Lung microvascular endothelial cell (primary cell): ENCODE measurements around the gene HSD17B8. TPM values are rescaled to one million over a fixed set of nuclear protein-coding genes. Genes with fewer than 3 reads are reported as not detected.

Source experiments
- DNase-seq, 2 donors: peaks; one replicate each; pipeline versions ENCODE4 v3.0.0 to v3.0.0-alpha.2; 2010; ENCODE audit warnings: low read depth in 2 of 2
- total RNA-seq: library from RNA; depleted of rRNA; stranded (reverse); fragments of >200 nt; gene quantifications from 2 replicates; pipeline ENCODE4 v1.2.1, GENCODE V29; 2014

HSD17B8 gene
- total RNA-seq, 1 donor from 2014 or later = 8.5 TPM

DNA sequence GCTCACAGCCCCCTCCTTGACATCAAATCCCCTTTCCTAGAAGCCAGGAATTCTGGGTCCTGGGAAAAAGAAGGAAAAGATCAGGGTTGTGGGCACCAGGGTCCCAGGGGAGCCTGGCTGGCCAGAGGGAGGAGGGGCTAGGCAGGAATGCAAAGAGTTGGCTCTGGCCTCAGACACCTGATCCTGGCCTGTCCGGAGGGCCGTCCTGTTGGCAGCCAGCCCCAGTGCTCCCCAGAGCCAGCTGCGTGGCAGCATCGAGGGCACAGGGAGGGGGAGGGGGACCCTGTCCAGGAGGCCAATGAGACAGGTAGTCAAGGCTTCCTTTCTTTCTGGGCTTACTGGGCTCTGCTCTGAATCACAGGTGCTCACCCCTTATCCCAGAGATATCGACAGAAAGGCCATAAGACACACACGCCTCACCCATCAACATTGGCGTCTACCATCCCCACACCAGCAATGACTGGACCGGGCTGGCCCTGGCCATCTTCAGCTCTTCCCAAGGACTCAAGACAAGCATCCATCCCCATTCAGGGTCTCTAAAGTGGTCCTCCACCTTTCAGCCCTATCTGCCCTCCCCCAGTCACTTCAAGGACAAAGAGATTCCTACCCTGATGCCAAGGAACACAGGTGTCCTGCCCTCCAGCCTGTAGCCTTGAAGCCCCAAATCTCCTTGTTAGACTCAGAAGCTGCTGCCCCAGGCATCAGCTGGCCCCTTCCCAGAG, 12.9 kb upstream of the HSD17B8 start:
- peak in 1 of 2 donors; percentile 58 for DNase-seq

DNA sequence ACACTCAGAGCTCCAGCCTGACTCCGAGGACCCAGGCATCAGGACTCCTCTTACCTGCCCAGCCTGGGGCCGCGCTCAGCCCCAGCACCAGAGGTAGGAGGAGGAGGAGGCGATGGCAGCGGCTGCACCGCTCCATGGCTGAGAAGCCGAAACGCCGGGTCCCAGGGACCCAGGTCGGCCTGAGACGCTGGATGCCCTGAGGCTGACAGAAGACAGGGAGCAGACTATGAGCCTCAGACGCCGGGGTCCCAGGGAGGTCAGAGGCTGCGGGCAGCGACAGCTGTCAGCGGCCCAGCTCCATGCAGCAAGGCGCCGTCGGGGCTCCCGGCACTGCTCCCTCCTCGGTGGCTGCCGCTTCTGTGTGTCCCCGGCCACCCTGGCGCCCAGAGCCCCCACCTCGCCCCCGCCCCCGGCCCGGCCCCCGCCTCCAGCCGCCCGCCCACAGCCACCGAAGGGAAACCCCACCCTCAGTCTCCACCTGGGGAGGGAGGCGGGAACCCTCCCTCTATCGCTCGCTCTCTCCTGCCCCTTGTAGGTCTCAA, 12.3 kb upstream of the HSD17B8 start, which contains the start of gene COL11A2:
Gene COL11A2 (minus strand): TSS at position 363 of the 542 bp plus-strand sequence. CDS start 227 bp downstream, at position 136.
- no peak for DNase-seq

DNA sequence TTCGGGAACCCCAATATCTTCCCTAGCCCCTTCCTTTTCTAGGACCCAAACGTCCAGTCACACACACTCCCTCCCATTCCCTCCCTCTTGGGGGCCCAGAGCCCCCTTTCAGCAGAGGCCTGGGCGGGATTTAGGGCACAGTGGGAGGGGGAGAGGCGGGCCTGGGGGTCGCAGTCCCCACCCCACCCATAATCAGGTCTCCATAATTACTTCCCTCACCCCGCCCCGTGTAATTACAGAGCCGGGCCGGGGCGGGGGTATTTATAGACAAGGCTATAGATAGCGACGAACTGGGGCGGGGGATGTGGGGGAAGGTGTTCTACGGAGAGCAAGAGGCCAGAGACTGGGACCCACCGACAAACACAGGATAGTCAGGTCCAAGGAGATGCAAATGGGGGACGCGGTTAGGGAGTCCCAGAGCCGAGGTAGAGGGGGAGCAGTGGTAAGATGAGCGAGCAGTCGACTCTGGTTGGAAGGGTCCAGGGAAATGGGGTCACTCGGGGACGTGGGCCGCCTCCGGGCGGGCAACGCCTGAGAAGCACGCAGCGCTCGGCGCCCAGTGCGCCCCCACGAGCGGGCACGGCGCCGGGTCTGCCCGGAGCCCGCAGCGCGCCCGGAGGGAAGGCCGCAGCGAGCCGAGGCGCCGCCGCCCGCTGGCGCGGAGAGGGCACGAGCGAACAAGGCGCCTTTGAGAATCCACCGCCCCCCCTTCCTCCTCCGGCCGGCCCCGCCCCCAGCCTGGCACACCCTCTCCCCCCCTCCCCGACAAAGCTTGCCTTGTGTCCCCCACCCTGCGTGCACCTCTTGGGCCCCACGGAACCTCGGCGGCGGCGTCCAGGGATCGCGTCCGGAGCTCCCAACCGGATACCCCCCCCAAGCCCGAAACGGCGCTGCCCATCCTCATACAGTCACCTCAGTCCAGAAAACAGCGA, 11.5 kb upstream of the HSD17B8 start:
- DNase-seq = no peak

DNA sequence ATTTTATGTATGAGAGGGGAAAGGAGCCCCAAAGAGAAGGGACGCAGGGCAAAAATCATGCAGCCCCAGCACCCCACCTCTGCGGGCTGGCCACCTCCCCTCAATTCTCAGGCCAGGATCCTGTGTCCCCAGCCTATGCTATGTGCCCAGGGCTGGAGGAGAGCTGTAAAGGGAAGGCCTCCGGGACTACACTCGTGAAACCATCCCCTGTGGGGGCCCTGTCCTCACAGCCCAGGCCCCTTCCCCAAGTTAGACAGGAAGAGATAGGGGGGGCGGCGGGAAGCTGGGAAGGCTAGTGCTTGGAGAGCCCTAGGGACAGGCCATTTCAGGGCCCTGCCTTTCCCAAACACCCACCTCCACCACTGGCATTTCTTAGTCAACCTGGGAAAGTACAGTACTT, 10.8 kb upstream of the HSD17B8 start:
- DNase-seq = no peak

DNA sequence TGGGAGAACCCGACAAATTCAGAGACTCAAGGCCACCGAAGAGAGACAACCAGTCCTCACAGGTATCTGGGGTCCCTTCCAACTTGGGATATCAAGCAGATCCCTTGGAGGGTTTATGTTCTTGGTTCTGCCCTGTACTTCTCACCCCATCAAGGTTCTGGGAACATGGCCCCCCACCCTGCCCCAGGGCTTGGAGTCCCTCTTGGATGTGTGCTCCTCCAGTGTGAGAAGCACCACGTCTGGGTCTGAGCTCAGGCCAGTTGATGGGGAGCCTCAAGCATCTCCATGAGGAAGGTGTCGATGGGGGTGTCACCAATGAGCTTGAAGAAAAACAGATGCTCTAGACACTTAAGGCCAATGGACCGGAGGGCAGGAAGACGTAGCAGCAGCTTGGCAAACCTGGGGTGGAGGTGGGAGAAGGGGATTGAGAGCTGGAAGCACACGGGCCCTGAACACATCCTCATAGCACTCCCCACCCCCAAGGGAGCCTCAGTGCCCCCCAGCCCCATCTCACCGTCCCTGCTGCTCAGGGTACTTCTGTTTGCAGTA, 9.9 kb upstream of the HSD17B8 start:
- DNase-seq = no peak

DNA sequence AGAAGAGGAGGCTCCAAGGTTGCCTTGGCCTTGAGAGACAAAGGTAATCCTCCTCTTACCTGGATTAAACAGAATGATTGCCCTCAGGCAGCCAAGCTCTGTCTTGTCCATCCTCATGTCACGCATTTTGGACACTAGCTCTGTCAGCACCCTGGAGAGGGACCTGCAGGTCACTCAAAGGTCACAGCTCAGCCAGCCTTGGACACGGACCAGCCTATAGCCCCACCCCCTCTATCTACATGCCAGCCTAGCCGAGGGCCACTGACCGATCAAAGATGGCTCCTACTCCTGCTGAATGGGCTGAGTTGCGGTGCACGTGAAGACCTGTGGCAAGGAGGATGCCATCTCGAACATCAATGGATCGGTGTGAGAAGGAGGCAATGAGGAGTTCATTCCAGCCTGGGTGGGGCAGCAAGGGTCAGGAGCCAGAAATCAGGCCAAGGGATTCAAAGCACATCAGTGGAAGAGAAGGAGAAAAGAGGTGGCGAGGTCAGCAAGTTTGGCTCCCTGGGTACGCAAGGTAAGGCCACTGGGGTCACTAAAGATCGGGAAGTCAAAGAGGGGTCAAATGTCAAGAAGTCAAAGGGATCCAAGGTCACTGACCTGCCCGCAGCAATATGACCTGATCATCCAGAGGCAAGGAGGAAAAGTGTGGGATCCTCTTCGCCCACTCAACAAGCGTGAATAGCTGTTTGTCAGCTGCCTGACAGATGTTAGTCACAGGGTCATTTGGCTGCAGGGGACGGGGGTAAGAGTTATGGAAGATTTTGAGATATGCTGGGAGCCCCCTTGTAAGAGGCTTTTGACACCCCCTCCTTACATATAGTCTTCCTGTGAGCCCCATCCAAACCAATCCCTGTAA, 8.9 kb upstream of the HSD17B8 start:
- no peak for DNase-seq

DNA sequence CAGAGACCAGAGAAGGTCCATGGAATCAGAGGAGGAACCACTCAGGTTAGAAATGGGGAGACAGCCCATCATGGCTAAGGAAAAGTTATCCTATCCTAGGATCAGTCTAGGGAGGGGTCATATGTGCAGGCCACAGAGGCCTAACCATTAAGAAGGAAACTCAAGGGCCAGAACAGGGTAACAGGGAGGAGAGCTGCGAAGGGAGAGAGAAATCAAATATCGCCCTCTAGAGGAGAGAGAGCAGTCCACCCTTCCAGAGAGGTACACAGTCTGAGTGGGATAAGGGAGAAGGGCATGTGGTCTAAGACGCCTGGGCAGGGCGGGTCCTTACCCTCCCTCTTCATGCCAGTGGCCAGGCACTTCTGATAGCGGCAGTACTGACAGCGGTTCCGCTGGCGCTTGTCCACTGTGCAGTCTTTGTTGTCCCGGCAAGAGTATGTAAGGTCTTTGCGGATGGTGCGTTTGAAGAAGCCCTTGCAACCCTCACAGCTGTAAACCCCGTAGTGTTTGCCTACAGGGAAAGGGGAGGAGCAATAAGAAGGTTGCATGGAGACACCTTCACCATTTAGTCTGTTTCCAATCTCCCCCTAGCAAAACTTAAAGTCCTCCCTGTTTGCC, 6.9 kb upstream of the HSD17B8 start:
- DNase-seq = peak; percentile 61 to 69

DNA sequence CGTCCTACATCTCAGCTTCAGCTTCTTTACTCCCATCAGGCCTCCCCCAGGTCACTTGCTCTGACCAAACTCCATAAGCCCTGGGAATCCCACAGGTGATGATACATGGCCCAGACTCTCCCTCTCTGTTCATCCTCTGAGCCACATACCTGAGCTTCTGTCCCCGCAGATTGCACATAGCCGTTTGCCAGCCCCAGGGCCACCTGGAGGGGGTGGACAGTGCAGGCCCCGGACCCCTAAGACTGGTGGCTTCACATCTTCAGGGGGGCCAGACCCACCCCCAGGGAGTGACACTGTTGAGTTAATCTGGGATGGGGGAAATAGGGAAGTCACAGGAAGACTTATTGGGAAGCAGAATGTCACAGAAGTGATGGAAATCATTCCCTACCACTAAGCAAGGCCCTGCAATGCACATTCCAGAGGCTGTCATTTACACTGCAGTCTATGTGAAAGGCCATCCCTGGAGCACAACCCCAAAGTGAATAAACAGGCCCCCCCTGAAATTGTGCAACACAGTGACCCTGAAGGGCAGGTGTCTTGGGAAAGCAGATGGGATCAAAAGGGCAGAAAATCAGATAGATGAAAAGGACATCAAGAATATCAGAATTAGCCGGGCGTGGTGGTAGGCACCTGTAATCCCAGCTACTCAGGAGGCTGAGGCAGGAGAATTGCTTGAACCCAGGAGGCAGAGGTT, 6.1 kb upstream of the HSD17B8 start:
- no peak for DNase-seq

DNA sequence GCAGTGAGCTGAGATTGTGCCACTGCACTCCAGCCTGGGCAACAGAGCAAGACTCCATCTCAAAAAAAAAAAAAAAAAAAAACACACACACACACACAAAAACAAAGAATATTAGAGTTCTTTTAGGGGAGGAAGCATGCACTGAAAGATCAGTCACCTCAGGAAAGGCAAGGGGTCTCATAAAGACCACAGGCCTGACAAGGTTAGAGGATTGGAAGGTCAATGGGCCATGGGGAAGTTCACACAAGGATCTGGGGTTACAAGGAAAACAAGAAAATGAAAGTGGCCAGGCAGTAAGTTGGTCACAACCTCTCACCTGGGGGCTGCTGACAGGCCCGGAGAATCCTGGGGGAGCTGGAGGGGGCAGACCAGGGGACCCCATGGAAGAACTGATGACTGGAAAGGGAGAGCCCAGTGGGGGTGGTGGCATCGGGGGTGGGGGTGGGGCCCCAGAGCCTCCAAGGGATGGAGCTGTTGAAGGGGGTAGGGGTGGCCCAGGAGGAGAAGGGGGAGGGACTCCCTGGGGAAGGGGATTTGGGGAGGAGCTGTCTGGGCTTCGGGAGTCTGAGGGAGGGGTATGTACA, 5.5 kb upstream of the HSD17B8 start:
- no peak for DNase-seq

DNA sequence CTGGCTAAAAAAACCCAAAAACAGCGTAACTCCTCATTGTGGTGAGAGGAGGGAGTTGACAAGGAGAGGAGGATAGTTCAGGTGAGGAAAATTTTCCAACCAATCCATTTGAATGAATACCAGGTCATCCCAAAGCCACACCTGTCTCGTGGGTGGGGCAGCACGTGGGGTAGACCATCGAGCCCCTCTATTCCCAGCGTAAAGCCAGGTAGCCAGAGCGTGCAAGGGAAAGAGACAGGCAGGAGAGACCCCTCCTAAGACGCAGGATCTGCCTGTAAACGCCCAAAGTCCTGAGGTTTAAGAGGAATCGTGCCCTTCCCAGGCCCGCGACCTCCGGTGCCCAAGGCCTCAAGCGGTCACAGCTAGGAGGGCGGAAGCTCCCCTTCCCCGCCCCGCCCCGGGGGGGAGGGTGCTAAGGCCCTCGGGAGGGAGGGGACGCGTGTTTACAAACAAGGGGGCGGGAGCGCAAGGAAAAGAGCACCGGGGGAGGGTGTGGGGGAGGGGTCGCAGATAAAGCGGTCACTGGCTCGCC, 4.7 kb upstream of the HSD17B8 start:
- peak in 1 of 2 donors; percentile 55 for DNase-seq

DNA sequence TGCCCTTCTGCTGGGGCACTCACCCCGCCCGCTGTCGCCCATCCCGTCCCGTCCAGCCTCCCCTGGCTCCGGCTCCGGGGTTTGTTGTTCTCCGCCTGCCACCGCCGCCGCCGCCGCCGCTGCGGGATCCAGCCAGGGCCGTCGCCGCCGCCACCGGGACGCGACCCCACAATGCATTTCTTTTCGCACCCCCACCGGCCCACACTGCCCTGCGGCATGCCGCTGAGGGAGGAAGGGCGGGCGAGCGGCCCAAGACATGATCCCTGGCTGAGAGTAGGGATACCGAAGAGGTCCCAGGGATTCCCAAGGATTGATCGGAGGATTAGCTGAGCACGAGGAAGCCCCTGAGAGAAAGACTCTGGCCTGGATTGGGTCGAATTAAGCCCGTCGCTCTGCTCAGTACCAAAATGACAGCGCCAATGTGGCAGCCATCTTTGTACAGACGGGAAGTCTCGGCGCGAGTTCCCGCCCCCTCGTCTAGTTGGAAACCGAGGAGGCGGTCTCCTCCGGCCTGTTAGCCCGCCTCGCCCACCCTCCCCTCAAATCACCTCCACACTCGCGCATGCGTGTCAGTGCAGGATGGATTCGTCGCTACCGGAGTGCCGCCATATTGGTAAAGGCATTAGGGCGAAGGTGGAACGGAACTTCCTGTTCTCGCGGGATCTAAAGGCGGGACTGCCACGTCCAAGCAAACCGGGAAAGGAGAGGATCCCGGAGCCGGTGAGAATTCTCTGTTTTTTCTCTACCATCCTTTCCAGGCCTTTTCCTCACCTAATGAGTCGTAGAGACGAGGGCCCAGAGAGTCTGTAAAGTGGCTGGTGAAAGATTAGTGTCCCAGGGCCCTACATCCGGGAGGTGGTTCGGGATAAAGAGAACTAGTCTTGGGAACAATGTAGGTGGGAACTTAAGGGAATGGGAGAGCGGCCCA, 4.0 kb upstream of the HSD17B8 start, which contains the start of the genes RXRB and SLC39A7:
Gene RXRB (minus strand): TSS at position 447 of the 928 bp plus-strand sequence. CDS start 189 bp downstream, at position 258.
Gene SLC39A7 (plus strand): TSS at position 649 of the 928 bp plus-strand sequence. CDS start 379 bp downstream, outside the sequence.
- peak; percentile 99 to 100 for DNase-seq

DNA sequence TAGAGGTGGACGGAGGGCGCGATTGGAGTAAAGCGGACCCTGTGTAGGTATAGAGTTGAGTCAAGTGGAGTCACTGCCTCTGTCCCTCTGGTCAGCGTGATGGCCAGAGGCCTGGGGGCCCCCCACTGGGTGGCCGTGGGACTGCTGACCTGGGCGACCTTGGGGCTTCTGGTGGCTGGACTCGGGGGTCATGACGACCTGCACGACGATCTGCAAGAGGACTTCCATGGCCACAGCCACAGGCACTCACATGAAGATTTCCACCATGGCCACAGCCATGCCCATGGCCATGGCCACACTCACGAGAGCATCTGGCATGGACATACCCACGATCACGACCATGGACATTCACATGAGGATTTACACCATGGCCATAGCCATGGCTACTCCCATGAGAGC, 3.3 kb upstream of the HSD17B8 start:
- no peak for DNase-seq

DNA sequence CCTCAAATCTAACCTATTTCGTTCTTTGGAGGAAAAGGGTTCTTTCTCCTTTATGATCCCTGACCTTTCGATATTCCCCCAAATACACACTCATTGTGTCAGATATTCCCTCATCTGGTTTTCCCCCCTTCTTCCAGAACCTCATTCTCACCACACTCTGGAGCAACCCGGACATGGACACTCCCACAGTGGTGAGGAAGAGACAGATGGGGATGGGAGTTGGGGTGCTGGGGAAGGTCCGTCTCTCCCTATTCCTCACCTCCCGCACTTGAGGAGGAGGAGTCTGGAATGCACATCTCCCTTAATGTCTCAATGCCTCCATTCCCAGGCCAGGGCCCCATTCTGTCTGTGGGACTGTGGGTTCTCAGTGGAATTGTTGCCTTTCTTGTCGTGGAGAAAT, 2.5 kb upstream of the HSD17B8 start:
- DNase-seq = no peak

DNA sequence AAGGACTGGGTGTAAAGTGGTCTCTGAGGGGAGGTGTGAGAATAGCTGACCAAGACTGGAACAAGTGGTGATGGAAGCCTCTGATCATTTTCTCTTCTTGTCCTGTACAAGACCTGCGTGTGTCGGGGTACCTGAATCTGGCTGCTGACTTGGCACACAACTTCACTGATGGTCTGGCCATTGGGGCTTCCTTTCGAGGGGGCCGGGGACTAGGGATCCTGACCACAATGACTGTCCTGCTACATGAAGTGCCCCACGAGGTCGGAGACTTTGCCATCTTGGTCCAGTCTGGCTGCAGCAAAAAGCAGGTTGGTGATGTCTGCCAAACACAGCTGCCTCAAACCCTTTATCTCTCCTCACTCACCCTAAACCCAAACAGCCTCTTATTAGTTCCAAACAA, 1.7 kb upstream of the HSD17B8 start:
- DNase-seq = no peak

DNA sequence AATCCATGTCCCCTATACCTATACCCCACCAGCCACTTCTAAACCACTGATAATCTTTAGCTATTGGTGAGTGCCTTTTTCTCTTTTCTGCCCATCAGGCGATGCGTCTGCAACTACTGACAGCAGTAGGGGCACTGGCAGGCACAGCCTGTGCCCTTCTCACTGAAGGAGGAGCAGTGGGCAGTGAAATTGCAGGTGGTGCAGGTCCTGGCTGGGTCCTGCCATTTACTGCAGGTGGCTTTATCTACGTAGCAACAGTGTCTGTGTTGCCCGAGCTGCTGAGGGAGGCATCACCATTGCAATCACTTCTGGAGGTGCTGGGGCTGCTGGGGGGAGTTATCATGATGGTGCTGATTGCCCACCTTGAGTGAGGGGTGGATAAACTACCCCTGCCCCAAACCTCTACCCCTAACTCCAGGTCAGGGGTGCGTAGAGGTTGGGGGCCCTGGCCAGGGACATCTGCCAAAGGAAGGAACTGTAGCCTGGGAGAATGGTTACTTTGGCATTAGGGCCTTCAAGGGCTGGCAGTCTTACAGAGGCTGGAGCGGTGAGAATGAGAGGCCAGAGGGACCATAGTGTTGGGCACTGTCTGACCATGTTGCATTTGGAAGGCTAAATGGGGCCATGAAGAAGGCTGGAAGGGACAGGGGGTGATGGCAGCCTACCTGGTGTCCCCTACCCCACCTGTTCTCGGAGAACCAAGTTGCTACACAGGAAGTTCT, 851 bp upstream of the HSD17B8 start:
- DNase-seq = no peak

DNA sequence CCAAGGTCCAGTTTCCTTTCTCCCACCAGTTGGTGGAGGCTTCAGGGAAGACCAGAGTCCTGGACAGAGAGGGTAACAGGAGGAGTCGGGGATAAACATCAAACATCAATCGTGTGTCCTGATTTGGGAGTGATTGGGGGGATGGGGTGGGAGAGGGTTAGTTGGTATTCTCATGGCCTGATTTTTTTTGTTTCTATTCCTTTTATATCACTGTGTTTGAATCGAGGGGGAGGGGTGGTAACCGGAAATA, 365 bp upstream of the HSD17B8 start:
- DNase-seq = no peak

DNA sequence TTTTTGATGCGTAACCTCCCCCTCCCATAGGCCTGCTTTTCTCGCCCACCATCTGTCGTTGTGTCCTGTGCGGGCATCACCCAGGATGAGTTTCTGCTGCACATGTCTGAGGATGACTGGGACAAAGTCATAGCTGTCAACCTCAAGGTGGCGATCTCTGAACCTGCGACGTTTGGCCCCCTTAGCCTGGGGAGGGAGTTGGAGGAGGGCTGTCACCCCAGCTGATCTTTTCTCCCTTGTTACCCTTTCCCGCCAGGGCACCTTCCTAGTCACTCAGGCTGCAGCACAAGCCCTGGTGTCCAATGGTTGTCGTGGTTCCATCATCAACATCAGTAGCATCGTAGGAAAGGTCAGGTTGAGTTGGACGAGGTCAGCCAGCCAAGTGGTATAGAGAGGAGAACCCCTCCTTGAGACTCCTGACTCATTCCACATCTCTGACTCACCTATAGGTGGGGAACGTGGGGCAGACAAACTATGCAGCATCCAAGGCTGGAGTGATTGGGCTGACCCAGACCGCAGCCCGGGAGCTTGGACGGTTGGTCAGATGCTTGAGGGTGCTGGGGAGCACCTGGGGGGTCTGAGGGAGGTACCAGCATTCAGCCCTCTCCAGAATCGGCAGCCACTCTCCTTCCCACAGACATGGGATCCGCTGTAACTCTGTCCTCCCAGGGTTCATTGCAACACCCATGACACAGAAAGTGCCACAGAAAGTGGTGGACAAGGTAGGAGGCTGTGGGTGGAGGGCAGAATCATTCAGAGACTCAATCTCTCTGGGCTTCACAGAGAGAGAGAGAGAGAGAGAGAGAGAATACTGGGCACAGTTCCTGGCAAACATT, 954 bp downstream of the HSD17B8 start:
- DNase-seq = no peak
